ENCODE measurements around the gene PPDPF. TPM values are rescaled to one million over a fixed set of nuclear protein-coding genes. Genes with fewer than 3 reads are reported as not detected.

The PPDPF gene
- total and polyA plus RNA-seq, 2 donors (not counting 1 experiment from before 2014, with no cell fraction given), result 34.0 to 58.0 TPM

DNA sequence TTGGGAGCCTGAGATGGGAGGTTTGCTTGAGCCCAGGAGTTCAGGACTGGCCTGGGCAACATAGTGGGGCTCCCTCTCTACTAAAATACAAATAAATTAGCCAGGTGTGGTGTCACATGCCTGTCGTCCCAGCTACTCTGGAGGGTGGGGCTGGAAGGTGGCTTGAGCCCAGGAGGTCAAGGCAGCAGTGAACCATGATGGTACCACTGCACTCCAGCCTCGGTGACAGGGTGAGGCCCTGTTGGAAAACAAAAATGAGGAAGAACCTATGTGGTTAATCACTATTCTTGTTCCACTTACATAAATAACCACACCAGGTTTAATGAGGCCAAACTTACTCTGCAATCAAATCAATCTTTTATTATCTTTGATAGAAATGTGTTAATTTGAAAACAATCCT, 5.4 kb downstream of the PPDPF start:
- Histone ChIP-seq H3K4me1 (ENCODE audit: control insufficient read depth, extremely low read depth, insufficient read depth, low read length) (peaks cover 2% of the 10 kb centered on the region), H3K27me3 (ENCODE audit: control insufficient read depth, insufficient read depth, low read length) (no peaks in the 10 kb centered on the region), H3K36me3 (ENCODE audit: control insufficient read depth, insufficient read depth, low read length) (peaks cover 5% of the 10 kb centered on the region), H3K4me2 (ENCODE audit: extremely low read depth, insufficient read depth, low read length) (no peak overlapping the region), H3K9ac (ENCODE audit: insufficient read depth, low read length) (no peak overlapping the region), H3K79me2 (ENCODE audit: control insufficient read depth, insufficient read depth, low read length) (peaks cover 14% of the 10 kb centered on the region), H3K9me3 (ENCODE audit: control insufficient read depth, insufficient read depth, low read depth, low read length) (no peaks in the 10 kb centered on the region), H3K4me3 (replicated peaks in 1 of 4; ENCODE audit: control extremely low read depth in 1 of 4, insufficient read depth in 1 of 4, low read depth in 3 of 4, low read length in 4 of 4) (no peak overlapping the region), H3K27ac (ENCODE audit: insufficient read depth, low read length) (no peak overlapping the region), H4K20me1 (ENCODE audit: control insufficient read depth, extremely low read depth, insufficient read depth, low read length) (no peaks in the 10 kb centered on the region), H2AFZ (ENCODE audit: low read length) (no peak overlapping the region)
- no peak for DNase-seq (ENCODE audit: low read depth in 2 of 2)
- no peak for TF ChIP-seq EZH2 (IDR thresholded peaks at IDR 0.05; ENCODE audit: low read length, missing control alignments)
- TF ChIP-seq, protein P1, sequence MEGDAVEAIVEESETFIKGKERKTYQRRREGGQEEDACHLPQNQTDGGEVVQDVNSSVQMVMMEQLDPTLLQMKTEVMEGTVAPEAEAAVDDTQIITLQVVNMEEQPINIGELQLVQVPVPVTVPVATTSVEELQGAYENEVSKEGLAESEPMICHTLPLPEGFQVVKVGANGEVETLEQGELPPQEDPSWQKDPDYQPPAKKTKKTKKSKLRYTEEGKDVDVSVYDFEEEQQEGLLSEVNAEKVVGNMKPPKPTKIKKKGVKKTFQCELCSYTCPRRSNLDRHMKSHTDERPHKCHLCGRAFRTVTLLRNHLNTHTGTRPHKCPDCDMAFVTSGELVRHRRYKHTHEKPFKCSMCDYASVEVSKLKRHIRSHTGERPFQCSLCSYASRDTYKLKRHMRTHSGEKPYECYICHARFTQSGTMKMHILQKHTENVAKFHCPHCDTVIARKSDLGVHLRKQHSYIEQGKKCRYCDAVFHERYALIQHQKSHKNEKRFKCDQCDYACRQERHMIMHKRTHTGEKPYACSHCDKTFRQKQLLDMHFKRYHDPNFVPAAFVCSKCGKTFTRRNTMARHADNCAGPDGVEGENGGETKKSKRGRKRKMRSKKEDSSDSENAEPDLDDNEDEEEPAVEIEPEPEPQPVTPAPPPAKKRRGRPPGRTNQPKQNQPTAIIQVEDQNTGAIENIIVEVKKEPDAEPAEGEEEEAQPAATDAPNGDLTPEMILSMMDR (conservative IDR thresholded peaks at IDR 0.05 in 1 of 2, IDR thresholded peaks at IDR 0.05 in 1 of 2; ENCODE audit: low read depth in 1 of 2, low read length in 2 of 2), result no peak

DNA sequence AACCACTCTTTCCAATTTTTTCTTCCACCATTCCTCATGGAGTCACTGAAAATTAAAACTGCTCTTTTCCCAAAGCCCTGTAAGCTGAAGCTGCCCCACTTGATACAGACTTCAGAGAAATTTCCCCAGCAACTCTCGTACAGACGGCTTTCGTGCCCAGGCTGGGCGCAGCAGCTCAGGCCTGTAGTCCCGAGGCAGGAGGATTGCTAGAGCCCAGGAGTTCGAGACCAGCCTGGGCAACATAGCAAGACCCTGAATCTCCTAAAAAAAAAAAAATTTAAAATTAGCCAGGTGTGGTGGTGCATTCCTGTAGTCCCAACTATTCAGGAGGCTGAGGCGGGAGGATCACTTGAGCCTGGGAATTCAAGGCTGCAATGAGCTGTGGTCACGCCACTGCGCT, 6.6 kb downstream of the PPDPF start:
- TF ChIP-seq EZH2 (IDR thresholded peaks at IDR 0.05; ENCODE audit: low read length, missing control alignments), result no peak
- TF ChIP-seq, protein P1 (conservative IDR thresholded peaks at IDR 0.05 in 1 of 2, IDR thresholded peaks at IDR 0.05 in 1 of 2; ENCODE audit: low read depth in 1 of 2, low read length in 2 of 2), result no peak
- H3K4me3 ChIP-seq (replicated peaks in 1 of 4; ENCODE audit: control extremely low read depth in 1 of 4, insufficient read depth in 1 of 4, low read depth in 3 of 4, low read length in 4 of 4), result no peak overlapping the region
- no peaks in the 10 kb centered on the region for H4K20me1 ChIP-seq (ENCODE audit: control insufficient read depth, extremely low read depth, insufficient read depth, low read length)
- no peak overlapping the region for H3K9ac ChIP-seq (ENCODE audit: insufficient read depth, low read length)
- H3K9me3 ChIP-seq (ENCODE audit: control insufficient read depth, insufficient read depth, low read depth, low read length), result no peaks in the 10 kb centered on the region
- H3K79me2 ChIP-seq (ENCODE audit: control insufficient read depth, insufficient read depth, low read length), result peaks cover 3% of the 10 kb centered on the region
- no peak overlapping the region for H3K27ac ChIP-seq (ENCODE audit: insufficient read depth, low read length)
- H3K4me2 ChIP-seq (ENCODE audit: extremely low read depth, insufficient read depth, low read length), result no peak overlapping the region
- no peak overlapping the region for H2AFZ ChIP-seq (ENCODE audit: low read length)
- DNase-seq (ENCODE audit: low read depth in 2 of 2), result no peak
- H3K4me1 ChIP-seq (ENCODE audit: control insufficient read depth, extremely low read depth, insufficient read depth, low read length), result no peaks in the 10 kb centered on the region
- peaks cover 6% of the 10 kb centered on the region for H3K27me3 ChIP-seq (ENCODE audit: control insufficient read depth, insufficient read depth, low read length)
- H3K36me3 ChIP-seq (ENCODE audit: control insufficient read depth, insufficient read depth, low read length), result peaks cover 5% of the 10 kb centered on the region

DNA sequence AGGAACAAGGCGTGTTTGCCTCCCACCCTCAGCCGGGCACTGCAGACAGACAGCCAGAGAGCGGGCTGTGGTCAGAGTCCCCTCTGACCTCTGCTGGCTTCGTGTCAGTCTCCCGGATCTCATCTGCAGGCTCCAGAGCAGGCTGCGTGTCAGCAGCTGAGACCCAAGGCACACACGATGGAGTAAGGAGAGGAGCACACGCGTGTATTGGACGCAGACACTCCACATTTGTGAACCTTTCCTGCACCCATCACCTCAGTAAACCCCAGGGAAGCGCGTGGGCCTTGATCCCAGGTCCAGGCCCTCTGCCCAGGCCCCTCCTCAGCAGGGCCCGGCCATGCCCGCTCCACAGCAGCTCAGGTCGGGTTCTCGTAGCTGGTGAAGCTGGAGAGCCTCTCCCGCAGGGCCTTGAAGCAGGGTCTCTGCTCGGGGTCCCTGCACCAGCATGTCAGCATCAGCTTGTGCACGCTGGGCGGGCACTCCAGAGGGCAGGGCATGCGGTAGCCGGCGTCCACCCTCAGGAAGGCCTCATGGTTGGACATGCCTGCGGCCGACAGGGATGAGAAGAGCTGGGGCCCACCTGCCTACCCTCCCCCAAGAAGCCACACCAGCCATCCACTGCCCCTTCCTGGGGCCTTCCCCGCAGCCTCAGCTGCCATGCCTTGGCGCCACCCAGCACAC, 8.8 kb downstream of the PPDPF start:
- no peak overlapping the region for H3K27ac ChIP-seq (ENCODE audit: insufficient read depth, low read length)
- H4K20me1 ChIP-seq (ENCODE audit: control insufficient read depth, extremely low read depth, insufficient read depth, low read length), result no peaks in the 10 kb centered on the region
- no peaks in the 10 kb centered on the region for H3K4me1 ChIP-seq (ENCODE audit: control insufficient read depth, extremely low read depth, insufficient read depth, low read length)
- H3K4me3 ChIP-seq (replicated peaks in 1 of 4; ENCODE audit: control extremely low read depth in 1 of 4, insufficient read depth in 1 of 4, low read depth in 3 of 4, low read length in 4 of 4), result no peak overlapping the region
- no peak overlapping the region for H3K9ac ChIP-seq (ENCODE audit: insufficient read depth, low read length)
- no peak overlapping the region for H3K4me2 ChIP-seq (ENCODE audit: extremely low read depth, insufficient read depth, low read length)
- no peaks in the 10 kb centered on the region for H3K79me2 ChIP-seq (ENCODE audit: control insufficient read depth, insufficient read depth, low read length)
- H3K27me3 ChIP-seq (ENCODE audit: control insufficient read depth, insufficient read depth, low read length), result peaks cover 7% of the 10 kb centered on the region
- H3K36me3 ChIP-seq (ENCODE audit: control insufficient read depth, insufficient read depth, low read length), result no peaks in the 10 kb centered on the region
- H3K9me3 ChIP-seq (ENCODE audit: control insufficient read depth, insufficient read depth, low read depth, low read length), result no peaks in the 10 kb centered on the region
- TF ChIP-seq EZH2 (IDR thresholded peaks at IDR 0.05; ENCODE audit: low read length, missing control alignments), result no peak
- TF ChIP-seq, protein P1 (conservative IDR thresholded peaks at IDR 0.05 in 1 of 2, IDR thresholded peaks at IDR 0.05 in 1 of 2; ENCODE audit: low read depth in 1 of 2, low read length in 2 of 2), result no peak
- no peak overlapping the region for H2AFZ ChIP-seq (ENCODE audit: low read length)
- DNase-seq (ENCODE audit: low read depth in 2 of 2), result no peak
